ENCODE results near the gene C13orf46. TPM values are rescaled to one million over a fixed set of nuclear protein-coding genes. Genes with fewer than 3 reads are reported as not detected.

The C13orf46 gene
- total RNA-seq, 2 experiments from 2014 or later, result 1.6 to 1.9 TPM

DNA sequence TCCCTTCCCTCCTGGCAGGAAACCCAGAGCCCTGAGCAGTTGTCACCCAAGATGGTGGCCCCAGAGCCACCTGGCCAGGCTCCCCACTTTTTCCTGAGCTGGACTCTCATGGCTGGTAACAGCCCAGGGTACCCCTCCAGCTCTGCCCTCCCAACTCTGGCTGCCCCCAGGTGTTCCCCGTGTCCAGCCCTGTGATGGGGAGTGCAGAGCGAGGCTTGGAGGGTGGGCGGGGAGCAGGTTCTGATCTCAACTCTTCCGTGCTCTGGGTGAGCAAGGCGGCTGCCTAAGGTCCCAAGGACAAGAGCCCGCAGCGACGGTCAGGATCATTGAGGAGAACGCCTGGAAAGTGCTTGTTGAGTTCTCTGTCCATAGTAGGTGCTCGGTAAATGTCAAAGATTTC, 55.3 kb downstream of the C13orf46 start:
- no peaks in the 10 kb centered on the region for H3K4me1 Mint-ChIP-seq (ENCODE audit: low read depth)
- ChIA-PET POLR2A (no interaction called here), CTCF (no interaction called here)
- H3K4me3 Mint-ChIP-seq, result no peak overlapping the region
- DNase-seq (no peak), ATAC-seq (no peak)
- no peak overlapping the region for H3K27ac Mint-ChIP-seq
- intact Hi-C loops (cut with micrococcal nuclease), result no loop called here
- TF ChIP-seq, protein P1, sequence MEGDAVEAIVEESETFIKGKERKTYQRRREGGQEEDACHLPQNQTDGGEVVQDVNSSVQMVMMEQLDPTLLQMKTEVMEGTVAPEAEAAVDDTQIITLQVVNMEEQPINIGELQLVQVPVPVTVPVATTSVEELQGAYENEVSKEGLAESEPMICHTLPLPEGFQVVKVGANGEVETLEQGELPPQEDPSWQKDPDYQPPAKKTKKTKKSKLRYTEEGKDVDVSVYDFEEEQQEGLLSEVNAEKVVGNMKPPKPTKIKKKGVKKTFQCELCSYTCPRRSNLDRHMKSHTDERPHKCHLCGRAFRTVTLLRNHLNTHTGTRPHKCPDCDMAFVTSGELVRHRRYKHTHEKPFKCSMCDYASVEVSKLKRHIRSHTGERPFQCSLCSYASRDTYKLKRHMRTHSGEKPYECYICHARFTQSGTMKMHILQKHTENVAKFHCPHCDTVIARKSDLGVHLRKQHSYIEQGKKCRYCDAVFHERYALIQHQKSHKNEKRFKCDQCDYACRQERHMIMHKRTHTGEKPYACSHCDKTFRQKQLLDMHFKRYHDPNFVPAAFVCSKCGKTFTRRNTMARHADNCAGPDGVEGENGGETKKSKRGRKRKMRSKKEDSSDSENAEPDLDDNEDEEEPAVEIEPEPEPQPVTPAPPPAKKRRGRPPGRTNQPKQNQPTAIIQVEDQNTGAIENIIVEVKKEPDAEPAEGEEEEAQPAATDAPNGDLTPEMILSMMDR (IDR thresholded peaks at IDR 0.05), result no peak
- H3K36me3 Mint-ChIP-seq (ENCODE audit: low read depth), result no peaks in the 10 kb centered on the region
- H3K27me3 Mint-ChIP-seq, result peaks cover 22% of the 10 kb centered on the region
- peaks cover 5% of the 10 kb centered on the region for H3K9me3 Mint-ChIP-seq

DNA sequence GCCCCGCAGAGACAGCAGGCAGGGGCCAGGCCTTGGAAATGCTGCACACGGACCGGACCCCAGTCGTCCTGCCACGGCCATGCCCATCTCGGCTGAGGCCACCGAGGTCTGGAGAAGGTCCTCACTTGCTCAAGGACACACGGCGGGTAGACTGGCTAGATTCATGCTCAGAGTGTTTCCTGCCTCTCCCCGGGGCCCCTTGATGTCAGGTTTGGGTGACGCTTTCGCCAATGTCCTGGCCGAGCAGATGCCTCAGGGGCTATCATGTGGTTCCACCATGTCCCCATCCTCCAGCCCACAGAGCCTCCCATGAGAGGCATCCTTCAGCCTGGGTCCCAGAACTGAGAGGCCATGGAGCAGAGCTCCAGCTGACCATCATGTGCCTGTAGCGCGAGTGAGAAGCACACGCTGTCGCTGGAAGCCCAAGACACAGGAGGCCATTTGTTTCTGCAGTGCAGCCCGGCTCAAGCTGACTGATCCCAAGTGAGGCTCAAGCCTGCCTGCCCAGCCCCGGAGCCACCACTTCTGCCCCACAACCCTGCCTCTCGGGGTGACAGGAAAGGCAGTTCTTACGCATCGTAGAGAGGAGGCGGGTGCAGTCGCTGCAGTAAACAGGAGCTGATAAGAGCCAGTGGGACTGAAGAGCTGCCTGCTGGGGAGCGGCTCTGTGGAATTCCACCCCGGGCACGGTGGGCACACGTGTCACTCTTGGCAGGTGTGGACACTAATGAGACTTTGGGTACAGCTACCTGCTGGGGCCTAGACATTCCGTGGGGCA, 56.1 kb downstream of the C13orf46 start:
- H3K9me3 Mint-ChIP-seq, result peaks cover 5% of the 10 kb centered on the region
- no peaks in the 10 kb centered on the region for H3K4me1 Mint-ChIP-seq (ENCODE audit: low read depth)
- no peaks in the 10 kb centered on the region for H3K36me3 Mint-ChIP-seq (ENCODE audit: low read depth)
- DNase-seq, result no peak
- H3K27ac Mint-ChIP-seq, result no peak overlapping the region
- no peak for ATAC-seq
- no peak overlapping the region for H3K4me3 Mint-ChIP-seq
- CTCF ChIA-PET, result no interaction called here
- POLR2A ChIA-PET, result no interaction called here
- TF ChIP-seq, protein P1 (IDR thresholded peaks at IDR 0.05), result no peak
- peaks cover 22% of the 10 kb centered on the region for H3K27me3 Mint-ChIP-seq
- intact Hi-C loops (cut with micrococcal nuclease), result no loop called here

DNA sequence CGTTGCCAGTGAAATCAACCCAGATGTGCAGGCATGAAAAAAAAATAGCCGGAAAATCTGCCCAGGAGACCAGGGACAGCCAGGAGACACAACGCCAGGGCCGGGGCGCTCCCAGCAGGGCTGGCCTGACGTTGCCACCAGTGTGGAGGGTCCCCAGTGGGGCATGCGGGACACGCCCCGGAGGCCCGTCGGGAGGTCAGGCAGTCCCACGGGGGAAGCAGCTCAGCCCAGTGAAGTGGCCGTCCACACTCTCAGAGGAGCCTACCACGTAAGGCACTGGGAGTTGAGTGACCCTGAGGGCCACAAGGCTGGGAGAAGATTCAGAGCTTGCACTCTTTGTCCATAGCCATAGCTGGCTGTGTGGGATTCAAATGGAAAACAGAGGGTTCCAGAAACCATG, 56.8 kb downstream of the C13orf46 start:
- no peaks in the 10 kb centered on the region for H3K36me3 Mint-ChIP-seq (ENCODE audit: low read depth)
- TF ChIP-seq, protein P1 (IDR thresholded peaks at IDR 0.05), result no peak
- no peaks in the 10 kb centered on the region for H3K4me1 Mint-ChIP-seq (ENCODE audit: low read depth)
- no peak overlapping the region for H3K4me3 Mint-ChIP-seq
- peaks cover 28% of the 10 kb centered on the region for H3K27me3 Mint-ChIP-seq
- ChIA-PET POLR2A (no interaction called here), CTCF (no interaction called here)
- peaks cover 5% of the 10 kb centered on the region for H3K9me3 Mint-ChIP-seq
- intact Hi-C loops (cut with micrococcal nuclease), result no loop called here
- no peak overlapping the region for H3K27ac Mint-ChIP-seq
- ATAC-seq (no peak), DNase-seq (no peak)

DNA sequence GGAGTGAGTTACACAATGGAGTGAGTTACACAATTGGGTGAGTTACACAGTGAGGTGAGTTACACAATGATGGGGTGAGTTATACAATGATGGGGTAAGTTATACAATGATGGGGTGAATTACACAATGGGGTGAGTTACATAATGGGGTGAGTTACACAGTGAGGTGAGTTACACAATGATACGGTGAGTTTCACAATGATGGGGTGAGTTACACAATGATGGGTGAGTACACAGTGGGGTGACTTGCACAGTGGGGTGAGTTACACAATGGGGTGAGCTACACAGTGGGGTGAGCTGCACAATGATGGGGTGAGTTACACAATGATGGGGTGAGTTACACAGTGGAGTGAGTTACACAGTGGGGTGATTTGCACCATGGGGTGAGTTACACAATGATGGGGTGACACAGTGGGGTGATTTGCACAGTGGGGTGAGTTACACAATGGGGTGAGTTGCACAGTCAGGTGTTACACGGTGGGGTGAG, 57.5 kb downstream of the C13orf46 start:
- no peaks in the 10 kb centered on the region for H3K36me3 Mint-ChIP-seq (ENCODE audit: low read depth)
- intact Hi-C loops (cut with micrococcal nuclease), result no loop called here
- no peak overlapping the region for H3K4me3 Mint-ChIP-seq
- no peaks in the 10 kb centered on the region for H3K4me1 Mint-ChIP-seq (ENCODE audit: low read depth)
- TF ChIP-seq, protein P1 (IDR thresholded peaks at IDR 0.05), result no peak
- DNase-seq, result no peak
- H3K9me3 Mint-ChIP-seq, result no peaks in the 10 kb centered on the region
- ChIA-PET CTCF (no interaction called here), POLR2A (interaction anchor here (1.1 kb wide), 1 partner anchor 8 kb away, joined by 4 read pairs; no protein-coding TSS in a partner anchor)
- no peak for ATAC-seq
- H3K27ac Mint-ChIP-seq, result no peak overlapping the region
- peaks cover 25% of the 10 kb centered on the region for H3K27me3 Mint-ChIP-seq

DNA sequence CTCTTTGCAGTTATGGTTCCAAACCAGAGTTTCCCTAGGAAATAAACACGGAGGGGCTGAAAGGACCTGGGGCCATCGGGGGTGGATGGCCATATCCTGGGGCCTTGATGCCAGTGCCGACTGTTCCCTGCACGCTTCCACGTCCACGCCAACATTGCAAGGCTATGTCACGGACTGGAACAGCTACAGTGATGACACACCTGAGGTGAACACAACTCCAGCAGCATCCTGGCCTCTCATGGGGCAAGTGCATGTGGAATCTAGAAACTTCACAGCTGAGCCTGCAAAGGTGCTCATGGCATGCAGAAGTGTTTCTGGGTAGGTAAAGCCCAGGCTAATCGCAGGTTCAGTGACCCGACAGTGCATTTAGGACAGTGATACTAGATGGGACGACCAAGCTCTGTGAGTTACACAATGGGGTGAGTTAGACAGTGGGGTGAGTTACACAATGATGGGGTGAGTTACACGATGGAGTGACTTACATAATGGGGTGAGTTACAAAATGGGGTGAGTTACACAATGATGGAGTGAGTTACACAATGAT, 58.0 kb downstream of the C13orf46 start:
- ATAC-seq (no peak), DNase-seq (no peak)
- TF ChIP-seq, protein P1 (IDR thresholded peaks at IDR 0.05), result no peak
- peaks cover 30% of the 10 kb centered on the region for H3K27me3 Mint-ChIP-seq
- intact Hi-C loops (cut with micrococcal nuclease), result no loop called here
- H3K4me1 Mint-ChIP-seq (ENCODE audit: low read depth), result no peaks in the 10 kb centered on the region
- no peak overlapping the region for H3K27ac Mint-ChIP-seq
- H3K4me3 Mint-ChIP-seq, result no peak overlapping the region
- ChIA-PET CTCF (no interaction called here), POLR2A (interaction anchor here (1.1 kb wide), 1 partner anchor 9 kb away, joined by 4 read pairs; no protein-coding TSS in a partner anchor)
- H3K9me3 Mint-ChIP-seq, result no peaks in the 10 kb centered on the region
- no peaks in the 10 kb centered on the region for H3K36me3 Mint-ChIP-seq (ENCODE audit: low read depth)
